Measurements from ENCODE around the gene HSFX4.
"Not testable (repeated sequence)": the region's sequence is repeated elsewhere in the genome, so short reads cannot be mapped to it uniquely, and the experiment has no call there.

- TF ChIP-seq, protein P1, sequence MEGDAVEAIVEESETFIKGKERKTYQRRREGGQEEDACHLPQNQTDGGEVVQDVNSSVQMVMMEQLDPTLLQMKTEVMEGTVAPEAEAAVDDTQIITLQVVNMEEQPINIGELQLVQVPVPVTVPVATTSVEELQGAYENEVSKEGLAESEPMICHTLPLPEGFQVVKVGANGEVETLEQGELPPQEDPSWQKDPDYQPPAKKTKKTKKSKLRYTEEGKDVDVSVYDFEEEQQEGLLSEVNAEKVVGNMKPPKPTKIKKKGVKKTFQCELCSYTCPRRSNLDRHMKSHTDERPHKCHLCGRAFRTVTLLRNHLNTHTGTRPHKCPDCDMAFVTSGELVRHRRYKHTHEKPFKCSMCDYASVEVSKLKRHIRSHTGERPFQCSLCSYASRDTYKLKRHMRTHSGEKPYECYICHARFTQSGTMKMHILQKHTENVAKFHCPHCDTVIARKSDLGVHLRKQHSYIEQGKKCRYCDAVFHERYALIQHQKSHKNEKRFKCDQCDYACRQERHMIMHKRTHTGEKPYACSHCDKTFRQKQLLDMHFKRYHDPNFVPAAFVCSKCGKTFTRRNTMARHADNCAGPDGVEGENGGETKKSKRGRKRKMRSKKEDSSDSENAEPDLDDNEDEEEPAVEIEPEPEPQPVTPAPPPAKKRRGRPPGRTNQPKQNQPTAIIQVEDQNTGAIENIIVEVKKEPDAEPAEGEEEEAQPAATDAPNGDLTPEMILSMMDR (IDR thresholded peaks at IDR 0.05), result not testable (repeated sequence)
- not testable (repeated sequence) for TF ChIP-seq POLR2A (IDR thresholded peaks at IDR 0.05; ENCODE audit: low read depth); POLR2AphosphoS5 (IDR thresholded peaks at IDR 0.05); EP300 (IDR thresholded peaks at IDR 0.05)
These were observed 16.4 kb downstream of the HSFX4 start for GRCh38 chrX:149945820-149946219.

All from esophagus muscularis mucosa (tissue), 4 donors.